K562 treated with DMSO at 1 percent for 48 hours (cell line): Measurements from ENCODE around the gene GPR101. TPM values are rescaled to one million over a fixed set of nuclear protein-coding genes. Genes with fewer than 3 reads are reported as not detected.

Source experiments
- total RNA-seq: library from RNA; unstranded; fragments of 300-600 nt; gene quantifications from 2 replicates; pipeline ENCODE4 v1.2.3, GENCODE V29; 2022; ENCODE audit warnings: low replicate concordance; ENCODE audit errors: extremely low read depth

Gene GPR101, protein sequence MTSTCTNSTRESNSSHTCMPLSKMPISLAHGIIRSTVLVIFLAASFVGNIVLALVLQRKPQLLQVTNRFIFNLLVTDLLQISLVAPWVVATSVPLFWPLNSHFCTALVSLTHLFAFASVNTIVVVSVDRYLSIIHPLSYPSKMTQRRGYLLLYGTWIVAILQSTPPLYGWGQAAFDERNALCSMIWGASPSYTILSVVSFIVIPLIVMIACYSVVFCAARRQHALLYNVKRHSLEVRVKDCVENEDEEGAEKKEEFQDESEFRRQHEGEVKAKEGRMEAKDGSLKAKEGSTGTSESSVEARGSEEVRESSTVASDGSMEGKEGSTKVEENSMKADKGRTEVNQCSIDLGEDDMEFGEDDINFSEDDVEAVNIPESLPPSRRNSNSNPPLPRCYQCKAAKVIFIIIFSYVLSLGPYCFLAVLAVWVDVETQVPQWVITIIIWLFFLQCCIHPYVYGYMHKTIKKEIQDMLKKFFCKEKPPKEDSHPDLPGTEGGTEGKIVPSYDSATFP
- total RNA-seq, result not detected in 2 replicates

DNA sequence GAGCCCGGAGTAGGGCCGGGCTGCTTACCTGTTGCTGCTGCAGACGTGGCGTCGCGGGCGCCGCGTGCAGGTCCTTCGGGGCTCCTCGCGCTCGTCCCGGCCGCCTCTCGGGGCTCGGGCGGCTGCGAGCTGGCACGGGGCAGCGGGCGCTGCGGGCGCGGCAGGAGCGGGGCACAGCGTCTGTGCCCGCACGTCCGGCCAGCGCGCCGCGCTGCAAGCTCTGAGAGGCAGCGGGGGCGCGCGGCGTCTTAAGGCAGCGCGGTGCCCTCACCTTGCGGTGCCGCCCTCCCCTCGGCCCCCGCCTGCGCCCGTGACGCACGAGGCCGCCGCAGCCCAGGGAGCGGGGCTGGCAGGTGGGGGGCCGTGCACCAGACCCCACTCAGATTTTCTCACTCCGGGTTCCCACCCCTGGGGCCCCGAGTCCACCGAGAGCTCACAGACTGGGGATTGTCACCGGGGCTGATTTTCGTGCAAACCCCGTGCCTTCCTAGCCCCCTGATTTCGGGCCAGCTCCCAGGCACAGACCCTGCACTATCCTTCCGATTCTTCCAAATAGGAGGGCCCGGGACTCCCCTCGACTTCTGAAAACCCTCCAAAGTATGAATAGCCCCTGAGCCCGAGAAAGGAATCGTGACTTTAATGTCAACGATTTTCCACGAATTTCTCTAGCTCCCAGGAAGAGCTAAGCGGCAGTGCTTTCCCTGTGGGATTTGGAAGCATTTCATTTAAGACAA lies at the start of gene GPR101:
TSS of gene GPR101 (minus strand) at position 222 of the 734 bp plus-strand sequence. CDS start 2,321 bp downstream, outside the sequence.

Other genes with a start within 250 kb of the GPR101 start
- gene RBMX, start 153.3 kb downstream of the GPR101 start, total RNA-seq, result 474 TPM in 1 of 2 replicates, not detected in the other